NCI-H2171 treated with DMSO at 0.1 percent for 48 hours (cell line): ENCODE measurements around the gene CCDC30.
A peak's percentile ranks its signal among the peaks of the same experiment; 100 is the strongest.
"Not testable (repeated sequence)": the region's sequence is repeated elsewhere in the genome, so short reads cannot be mapped to it uniquely, and the experiment has no call there.

ENCODE experiments used
- DNase-seq: peaks from one replicate; lab custom pipeline; 2025; lab: John Stamatoyannopoulos, UW

The CCDC30 gene

DNA sequence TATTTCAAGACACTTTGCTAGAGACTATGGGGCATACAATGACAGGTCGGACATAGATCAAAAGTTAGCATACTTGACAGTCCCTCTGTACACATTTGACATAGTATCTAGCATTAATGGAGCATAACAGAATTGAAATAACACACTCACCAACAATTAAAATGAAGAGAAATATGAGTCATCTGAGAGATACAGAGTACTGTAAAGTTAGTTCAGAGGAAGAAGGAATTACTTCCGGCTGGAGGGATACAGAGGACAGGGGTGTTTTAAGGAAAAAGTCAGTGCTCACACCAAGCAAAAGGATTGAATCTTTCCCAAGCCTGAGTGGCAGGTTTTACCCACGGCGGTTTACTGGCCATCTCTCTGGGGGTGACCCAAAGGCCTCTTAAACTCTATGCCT is 9.7 kb upstream of the CCDC30 start:
- DNase-seq: no peak

DNA sequence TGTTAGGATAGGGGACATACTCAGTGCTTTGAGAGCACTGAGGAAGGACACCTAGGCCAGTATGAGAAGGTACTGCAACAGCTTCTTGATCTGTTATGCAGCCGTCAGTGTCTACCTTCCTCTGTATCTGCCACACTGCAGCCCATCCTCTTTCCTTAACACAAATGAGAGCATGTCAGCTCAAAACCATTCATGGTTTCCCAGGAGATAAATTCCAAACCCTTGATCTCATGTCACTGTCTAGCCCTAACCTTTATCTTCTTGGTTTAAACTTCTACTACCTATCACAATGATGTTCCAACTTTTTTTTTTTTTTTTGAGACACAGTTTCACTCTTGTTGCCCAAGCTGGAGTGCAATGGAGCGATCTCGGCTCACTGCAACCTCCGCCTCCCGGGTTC is 8.7 kb upstream of the CCDC30 start:
- DNase-seq: no peak

DNA sequence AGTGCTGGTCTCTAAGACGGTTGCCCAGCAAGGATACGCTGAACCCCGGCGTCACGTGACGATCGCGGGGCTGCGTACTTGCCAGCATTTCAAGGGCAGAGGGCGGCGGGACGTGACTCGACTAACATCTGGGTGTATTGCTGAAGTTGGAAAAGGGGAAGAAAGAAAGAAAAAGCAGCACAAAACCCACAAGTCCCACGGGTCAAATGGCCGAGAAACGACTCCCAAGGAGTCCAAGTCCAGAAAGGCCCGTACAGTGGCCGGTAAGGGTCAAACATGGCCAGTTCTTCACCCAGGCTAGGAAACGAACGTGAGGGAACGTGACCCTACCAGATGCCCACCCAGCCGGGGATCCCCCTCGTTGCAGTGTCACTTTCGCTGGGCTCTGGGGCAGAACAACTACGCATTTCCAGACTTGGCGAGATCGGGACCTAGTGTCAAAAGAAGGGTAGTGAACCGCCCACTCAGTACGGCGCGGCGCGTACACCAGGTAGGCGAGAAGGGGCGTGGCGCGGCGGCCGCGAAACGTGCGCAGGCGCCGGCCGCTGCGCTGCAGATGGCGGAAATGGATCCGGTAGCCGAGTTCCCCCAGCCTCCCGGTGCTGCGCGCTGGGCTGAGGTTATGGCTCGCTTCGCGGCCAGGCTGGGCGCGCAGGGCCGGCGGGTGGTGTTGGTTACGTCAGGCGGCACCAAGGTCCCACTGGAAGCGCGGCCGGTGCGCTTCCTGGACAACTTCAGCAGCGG is 6.9 kb upstream of the CCDC30 start, which contains the start of the genes PPCS and ZMYND12:
PPCS (plus strand) TSS at position 534 of the 744 bp plus-strand sequence; CDS start at position 557, 23 bp downstream.
ZMYND12 (minus strand) TSS at position 13 of the 744 bp plus-strand sequence. CDS start 25 bp downstream, outside the sequence.
- peak; percentile 91 for DNase-seq

DNA sequence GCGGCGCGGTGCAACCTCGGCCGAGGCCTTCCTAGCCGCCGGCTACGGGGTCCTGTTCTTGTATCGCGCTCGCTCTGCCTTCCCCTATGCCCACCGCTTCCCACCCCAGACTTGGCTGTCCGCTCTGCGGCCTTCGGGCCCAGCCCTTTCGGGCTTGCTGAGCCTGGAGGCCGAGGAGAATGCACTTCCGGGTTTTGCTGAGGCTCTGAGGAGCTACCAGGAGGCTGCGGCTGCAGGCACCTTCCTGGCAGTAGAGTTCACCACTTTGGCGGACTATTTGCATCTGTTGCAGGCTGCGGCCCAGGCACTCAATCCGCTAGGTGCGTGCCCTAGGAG is 6.4 kb upstream of the CCDC30 start:
- peak; percentile 70 for DNase-seq

DNA sequence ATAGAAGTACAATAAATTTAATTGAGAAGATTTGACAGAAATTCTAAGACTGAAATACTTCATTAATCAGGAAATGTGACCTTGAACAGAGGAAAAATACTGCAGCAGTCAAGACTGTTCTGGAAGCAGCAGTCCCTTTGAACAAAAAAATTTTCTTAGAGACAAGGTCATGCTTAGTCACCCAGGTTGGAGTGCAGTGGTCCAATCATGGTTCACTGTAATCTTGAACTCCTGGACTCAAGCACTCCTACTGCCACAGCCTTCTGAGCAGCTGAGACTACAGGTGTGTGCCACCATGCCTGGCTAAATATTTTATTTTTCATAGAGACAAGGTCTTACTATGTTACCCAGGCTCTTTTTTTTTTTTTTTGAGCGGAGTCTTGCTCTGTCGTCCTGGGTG is 1.9 kb upstream of the CCDC30 start:
- DNase-seq: no peak

DNA sequence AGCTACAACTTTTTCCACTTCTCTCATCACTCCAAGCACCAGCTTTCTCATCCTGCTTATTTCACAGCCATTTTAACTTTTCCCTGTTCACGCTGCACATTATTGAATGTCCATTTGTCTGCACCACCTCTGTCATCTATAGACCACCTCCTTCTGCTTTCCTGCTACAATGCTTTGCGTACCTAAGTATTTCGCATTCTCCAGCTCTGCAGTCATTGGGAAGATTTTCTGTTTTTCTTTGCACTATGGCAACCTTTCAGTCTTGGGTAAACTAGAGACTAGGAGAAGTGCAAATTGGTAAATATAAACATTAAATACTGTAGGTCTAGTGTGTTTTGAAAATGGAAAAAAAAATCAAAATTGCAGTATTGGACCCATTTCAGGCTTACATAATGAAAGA is 835 bp downstream of the CCDC30 start:
- no peak for DNase-seq

DNA sequence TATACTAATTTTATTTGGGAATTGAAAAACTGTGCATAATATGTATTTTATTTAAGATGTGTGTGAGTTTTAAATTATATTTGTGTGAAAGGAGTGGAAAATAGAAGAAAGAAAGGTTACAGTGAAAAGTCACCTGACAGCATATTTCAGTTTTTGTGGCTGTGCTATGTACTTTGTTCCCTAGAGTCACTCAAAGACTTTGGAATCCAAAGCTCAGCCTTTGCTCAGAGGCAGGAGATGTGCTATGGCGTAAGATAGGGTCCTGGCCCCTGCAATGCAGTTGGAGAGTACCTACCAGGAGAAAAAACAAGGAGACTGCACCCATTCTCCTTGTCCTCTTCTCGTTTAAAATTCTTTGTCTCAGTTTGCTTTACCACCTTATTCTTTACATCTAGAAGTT is 2.9 kb downstream of the CCDC30 start:
- no peak for DNase-seq

DNA sequence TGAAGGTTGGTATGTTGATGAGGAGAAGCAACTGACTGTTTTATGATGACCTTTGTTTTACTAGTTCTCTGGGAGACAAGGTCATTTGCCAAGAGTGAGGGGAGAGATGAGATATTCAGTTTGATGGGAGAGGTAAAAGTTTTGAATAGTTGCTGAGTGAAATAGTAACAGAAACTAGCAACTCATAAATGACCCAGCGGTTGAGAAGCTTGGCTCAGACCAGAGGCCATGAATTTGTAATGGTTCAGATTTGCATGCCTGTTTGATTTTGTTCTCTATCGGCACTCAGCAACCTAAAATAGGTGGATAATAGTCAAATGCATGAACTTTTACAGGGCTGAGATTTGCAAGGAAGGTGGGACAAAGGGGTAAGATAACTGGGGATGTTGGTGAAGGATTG is 6.6 kb downstream of the CCDC30 start:
- DNase-seq: no peak

DNA sequence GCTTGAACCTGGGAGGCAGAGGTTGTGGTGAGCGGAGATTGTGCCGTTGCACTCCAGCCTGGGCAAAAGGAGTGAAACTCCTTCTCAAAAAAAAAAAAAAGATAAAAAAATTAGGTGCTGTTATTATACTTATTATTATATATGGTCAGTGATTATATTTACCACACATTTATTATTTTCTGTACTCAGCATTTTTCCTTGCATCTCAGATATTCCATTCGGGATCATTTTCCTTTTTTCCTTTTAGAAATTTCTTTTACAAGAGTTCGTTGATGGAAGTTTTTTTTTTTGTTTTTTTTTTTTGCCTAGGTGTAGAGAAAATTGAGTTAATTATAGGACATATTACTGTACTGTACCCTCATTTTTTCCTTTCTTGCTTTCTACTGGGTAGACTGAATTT is 13.5 kb downstream of the CCDC30 start:
- DNase-seq: no peak

DNA sequence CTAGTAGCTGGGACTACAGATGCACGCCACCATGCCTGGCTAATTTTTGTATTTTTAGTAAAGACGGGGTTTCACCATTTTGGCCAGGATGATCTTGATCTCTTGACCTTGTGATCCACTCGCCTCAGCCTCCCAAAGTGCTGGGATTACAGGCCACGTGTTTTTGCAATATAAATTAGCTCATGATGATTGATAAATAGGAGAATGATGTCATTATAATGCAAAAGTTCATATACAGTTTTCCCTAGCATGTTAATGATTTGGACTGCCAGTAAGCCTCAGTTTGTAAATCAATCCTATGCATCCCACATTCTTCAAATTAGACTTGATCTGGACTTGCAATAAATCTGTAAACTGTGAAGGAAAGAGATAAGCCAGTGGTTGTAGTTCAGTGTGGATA is 14.3 kb downstream of the CCDC30 start:
- DNase-seq: not testable (repeated sequence)

DNA sequence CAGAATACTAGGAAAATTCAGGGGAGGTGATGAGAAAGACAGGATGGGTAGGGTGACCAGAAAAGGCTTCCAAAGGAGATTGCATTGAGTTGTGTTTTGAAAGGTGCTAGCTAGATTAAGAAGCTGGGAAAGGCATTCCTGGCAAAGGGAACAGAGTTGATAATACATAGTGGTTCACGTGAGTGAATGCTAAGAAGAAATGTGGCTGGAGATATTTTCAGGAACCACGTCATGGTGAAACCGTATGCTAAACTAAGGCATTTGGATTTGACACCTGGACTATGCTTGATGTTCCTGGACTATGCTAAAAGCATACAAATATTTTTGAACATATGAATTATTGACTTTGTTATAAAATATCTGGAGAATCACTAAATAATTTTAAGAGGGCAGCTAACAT is 14.7 kb downstream of the CCDC30 start:
- DNase-seq: no peak

DNA sequence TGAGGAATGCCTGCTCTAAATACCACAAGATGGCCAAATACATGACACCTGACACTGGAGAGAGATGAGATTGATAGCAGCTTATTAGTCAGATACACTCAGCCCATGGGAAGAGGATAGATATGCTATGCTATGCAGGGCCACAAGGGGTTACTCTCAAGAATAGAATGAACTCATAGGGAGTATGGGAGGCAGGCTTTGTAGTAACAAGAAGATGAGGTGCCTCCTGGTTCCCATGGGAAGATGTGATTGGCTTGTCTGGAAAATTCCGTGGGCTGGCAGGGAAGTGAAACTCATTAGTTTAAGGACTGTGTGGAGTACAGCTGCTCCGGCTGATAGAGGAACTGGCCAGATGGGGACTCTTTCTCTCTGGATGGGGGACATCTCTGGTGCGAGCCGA is 16.5 kb downstream of the CCDC30 start:
- peak; percentile 96 for DNase-seq

DNA sequence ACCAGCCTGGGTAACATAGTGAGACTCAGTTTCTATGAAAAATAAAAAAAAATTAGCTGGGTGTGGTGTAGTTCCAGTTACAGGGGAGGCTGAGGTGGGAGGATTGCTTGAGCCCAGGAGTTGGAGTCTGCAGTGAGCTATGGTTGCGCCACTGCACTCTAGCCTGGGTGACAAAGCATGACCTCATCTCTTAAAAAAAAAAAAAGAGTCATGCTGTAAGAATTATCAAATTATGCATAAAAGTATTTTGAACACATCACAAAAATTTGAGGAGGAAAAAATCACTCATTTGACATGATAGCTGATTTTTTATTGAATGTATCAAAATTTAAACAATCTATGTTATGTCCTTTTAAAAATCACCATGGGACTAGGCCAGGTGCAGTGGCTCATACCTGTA is 17.8 kb downstream of the CCDC30 start:
- DNase-seq: no peak

DNA sequence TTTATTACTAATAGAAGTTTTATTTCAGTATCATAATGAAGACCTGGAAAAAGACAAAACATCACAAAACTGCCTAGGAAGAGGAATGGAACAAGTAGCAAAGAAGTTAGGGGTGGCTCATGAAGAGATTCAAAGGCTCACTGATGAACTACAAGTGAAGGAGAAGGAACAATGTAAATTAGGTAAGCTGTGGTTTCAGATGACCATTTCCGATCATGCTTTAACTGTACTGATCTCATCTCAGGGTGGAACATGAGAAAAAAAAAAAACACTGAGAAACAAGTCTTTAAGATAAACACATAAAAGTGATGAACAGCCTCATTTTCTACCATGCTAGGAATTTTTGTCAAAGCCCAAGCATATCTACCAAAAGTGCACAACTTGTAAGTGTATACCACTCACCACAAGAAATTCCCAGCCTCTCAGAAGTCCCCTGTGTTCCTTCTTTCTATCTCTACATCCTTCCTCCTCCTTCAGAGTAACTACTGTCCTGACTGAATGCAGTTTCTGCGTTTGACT is 19.6 kb downstream of the CCDC30 start:
- DNase-seq: no peak

DNA sequence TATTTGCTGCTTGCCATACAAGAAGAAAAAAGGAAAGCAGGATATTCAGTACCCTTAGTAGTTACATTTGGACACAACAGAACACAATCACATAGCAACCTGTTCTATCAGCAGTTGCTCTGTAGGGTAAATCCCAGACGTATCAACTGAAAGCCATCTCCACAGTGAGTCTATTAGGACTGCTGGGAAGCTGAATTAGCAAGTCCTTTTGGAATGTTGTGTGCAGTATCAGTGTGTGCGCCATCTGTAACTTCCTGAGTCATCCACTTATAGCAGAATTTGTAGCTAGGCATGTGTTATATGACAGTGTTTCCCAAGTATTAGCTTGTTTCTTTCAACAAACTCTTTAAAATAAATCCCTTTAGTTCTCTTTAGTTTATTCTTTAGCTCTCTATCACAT is 21.3 kb downstream of the CCDC30 start:
- DNase-seq: peak; percentile 57

DNA sequence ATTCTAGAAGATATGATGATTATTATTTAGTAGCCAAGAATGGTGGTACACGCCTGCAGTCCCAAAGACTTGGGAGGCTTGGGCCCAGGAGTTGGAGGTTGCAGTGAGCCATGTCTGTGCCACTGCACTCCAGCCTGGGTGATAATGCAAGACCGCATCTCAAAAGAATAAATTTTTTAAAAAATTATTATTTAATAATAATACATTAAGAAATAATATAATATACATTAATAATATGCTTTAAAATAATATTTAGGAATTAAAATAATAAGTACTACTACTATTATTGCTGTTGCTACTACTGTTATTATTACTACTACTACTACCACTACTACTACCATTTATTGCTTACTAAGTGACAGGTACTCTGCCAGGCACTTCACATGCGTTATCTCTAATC is 27.2 kb downstream of the CCDC30 start:
- no peak for DNase-seq

DNA sequence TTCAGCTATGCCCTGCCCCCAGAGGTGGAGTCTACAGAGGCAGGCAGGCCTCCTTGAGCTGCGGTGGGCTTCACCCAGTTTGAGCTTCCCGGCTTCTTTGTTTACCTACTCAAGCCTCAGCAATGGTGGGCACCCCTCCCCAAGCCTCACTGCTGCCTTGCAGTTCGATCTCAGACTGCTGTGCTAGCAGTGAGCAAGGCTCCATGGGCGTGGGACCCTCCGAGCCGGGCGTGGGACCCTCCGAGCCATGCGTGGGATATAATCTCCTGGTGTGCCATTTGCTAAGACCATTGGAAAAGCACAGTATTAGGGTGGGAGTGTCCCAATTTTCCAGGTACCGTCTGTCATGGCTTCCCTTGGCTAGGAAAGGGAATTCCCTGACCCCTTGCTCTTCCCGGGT is 38.9 kb downstream of the CCDC30 start:
- not testable (repeated sequence) for DNase-seq

DNA sequence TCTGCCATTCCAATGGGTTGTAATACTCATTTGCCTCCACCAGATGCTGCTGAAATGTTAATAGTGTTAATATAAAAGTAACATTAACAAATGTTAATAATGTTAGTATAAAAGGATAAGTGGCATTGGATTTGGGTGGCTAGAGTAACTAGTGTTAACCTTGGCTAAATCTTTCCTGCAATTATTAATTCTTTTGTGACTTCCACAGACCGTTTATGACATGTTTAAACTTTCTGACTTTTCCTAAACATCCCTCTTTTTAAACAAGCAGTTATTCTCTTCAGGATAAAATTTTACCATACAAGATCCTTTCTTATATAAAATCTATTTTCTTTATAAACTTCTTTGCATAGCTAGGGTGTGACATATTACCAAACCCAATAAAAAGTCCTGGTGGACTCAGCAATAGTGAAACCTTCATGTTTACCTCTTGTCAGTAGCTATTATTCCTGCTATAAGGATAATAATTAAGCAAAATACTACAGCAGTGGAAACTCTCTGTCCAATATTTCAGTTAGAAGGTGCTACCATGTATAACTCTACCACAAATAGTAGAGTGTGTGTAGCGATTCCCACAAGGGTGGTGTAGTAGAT is 41.5 kb downstream of the CCDC30 start:
- DNase-seq: no peak

DNA sequence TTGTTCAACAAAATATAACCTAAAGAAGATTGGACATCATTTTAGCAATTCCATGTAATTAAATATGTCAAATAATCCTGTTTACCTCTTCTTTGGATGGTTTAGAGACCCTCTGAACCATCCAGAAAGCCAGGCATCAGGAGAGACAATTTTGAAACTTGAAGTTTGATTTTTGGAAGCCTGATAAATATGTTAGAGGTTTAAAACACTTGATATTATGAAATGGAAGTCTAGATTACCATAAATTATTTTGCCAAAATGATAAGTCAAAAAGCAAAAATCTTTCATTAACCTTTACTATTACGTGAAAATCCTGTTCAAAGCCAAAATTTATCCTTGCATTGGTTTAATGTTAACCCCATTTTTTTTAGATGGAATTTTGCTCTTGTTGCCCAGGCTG is 43.5 kb downstream of the CCDC30 start:
- DNase-seq: no peak

DNA sequence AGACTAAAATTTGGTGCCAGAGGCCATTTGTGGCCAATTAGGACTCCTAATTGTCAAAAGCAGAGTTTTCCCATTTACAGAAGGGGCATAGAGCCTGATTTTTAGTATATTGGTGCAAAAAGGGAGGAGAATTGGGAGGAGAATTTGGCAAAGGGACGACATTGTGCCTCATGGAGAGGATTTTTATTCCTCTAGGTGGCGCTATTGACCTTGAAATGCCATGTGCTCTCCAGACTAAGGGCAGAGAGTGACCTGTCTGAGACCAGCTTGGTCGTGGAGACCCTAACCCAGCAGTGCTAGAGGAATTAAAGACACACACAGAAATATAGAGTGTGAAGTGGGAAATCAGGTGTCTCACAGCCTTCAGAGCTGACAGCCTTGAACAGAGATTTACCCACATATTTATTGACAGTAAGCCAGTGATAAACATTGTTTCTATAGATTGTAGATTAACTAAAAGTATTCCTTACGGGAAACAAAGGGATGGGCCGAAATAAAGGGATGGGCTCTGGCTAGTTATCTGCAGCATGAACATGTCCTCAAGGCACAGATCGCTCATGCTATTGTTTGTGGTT is 48.6 kb downstream of the CCDC30 start:
- DNase-seq: not testable (repeated sequence)

DNA sequence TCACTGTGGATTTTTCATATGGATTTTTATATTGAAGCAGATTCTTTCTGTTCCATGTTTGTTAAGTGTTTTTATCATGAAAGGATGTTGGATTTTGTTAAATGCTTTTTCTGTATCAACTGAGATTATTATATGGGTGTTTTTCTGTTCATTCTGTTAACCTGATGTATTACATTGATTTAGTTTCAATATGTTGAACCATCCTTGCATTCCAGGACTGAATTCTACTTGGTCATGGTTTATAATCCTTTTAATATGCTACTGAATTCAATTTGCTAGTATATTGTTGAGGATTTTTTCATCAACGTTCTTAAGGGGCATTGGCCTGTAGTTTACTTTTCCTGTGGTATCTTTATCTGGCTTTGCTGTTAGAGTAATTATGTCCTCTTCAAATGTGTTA is 55.8 kb downstream of the CCDC30 start:
- DNase-seq: no peak

DNA sequence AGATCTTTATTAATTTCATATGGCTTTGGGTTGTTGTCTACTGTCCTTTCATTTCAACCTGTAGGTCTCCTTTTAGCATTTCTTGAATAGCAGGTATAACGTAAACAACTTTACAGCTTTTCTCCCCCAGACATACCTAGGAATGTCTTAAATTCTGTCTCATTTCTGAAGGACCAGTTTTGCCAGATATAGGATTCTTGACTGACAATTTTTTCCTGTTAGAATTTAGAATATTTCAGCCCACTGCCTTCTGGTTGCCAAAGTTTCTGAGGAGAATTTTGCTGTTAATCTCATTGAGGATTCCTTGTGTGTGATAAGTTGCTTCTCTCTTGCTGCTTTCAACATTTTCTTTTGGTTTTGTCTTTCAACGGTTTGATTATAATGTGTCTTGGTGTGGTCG is 60.1 kb downstream of the CCDC30 start:
- DNase-seq: no peak

DNA sequence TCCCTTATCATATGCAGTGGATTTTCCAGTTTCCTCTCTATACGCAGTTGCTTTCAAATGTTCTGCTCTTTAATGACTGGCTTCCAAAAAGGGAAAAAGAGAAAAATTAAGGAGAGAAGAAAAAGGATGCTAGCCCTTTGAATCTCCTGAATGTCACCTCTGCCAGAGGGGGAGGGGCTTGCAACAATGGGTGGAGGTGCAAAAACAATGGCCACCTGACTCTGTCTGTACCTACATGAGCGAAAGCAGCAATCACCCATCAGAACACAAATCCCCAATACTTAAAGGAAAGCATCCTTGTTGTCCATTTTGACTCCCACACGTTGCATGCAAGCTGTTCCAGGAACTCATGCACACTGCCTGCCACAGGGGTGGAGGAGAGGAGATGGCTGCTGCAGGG is 61.2 kb downstream of the CCDC30 start:
- DNase-seq: no peak
